Suppressor macrophage (primary cell): ENCODE data around the gene LIMS1.
"Not testable (repeated sequence)": the region's sequence is repeated elsewhere in the genome, so short reads cannot be mapped to it uniquely, and the experiment has no call there.

Experiments
- DNase-seq, 4 experiments: peaks; one replicate each; pipeline ENCODE4 v3.0.0-alpha.2; 2020 to 2022

Gene LIMS1

GRCh38 chr2:108552566-108552965 is 18.3 kb downstream of the LIMS1 start:
- DNase-seq = no peak

- no peak for DNase-seq
Measured at GRCh38 chr2:108553209-108553919, 19.1 kb downstream of the LIMS1 start.

GRCh38 chr2:108554528-108554927 is 20.3 kb downstream of the LIMS1 start:
- no peak for DNase-seq

GRCh38 chr2:108555572-108555971 is 21.3 kb downstream of the LIMS1 start:
- no peak for DNase-seq

GRCh38 chr2:108556581-108556980 is 22.3 kb downstream of the LIMS1 start:
- DNase-seq = not testable (repeated sequence)

- DNase-seq = no peak
Measured at GRCh38 chr2:108560241-108560811, 26.1 kb downstream of the LIMS1 start.

GRCh38 chr2:108560895-108561530 is 26.7 kb downstream of the LIMS1 start:
- DNase-seq = no peak

- no peak for DNase-seq
Measured at GRCh38 chr2:108562274-108562673, 28.0 kb downstream of the LIMS1 start.

- no peak for DNase-seq
Measured at GRCh38 chr2:108564510-108564909, 30.2 kb downstream of the LIMS1 start.

- DNase-seq = no peak
Measured at GRCh38 chr2:108565778-108566375, 31.6 kb downstream of the LIMS1 start.

GRCh38 chr2:108570416-108570815 is 36.1 kb downstream of the LIMS1 start:
- no peak for DNase-seq

GRCh38 chr2:108571286-108571685 is 37.0 kb downstream of the LIMS1 start:
- no peak for DNase-seq

GRCh38 chr2:108573061-108573460 is 38.8 kb downstream of the LIMS1 start:
- DNase-seq = peak in 3 of 4 experiments; percentile 25 to 71 (median 66)

- no peak for DNase-seq
Measured at GRCh38 chr2:108574332-108574731, 40.1 kb downstream of the LIMS1 start.

GRCh38 chr2:108575132-108575966 is 41.1 kb downstream of the LIMS1 start:
- peak in 1 of 4 experiments; percentile 47 for DNase-seq

- no peak for DNase-seq
Measured at GRCh38 chr2:108577099-108577498, 42.8 kb downstream of the LIMS1 start.

GRCh38 chr2:108579623-108580022 is 45.4 kb downstream of the LIMS1 start:
- peak; percentile 46 to 67 (median 61) for DNase-seq

GRCh38 chr2:108580050-108580449 is 45.8 kb downstream of the LIMS1 start:
- peak; percentile 22 to 52 (median 49) for DNase-seq

GRCh38 chr2:108583903-108584520 is 49.7 kb downstream of the LIMS1 start:
- DNase-seq = peak; percentile 82 to 91 (median 86)

GRCh38 chr2:108585436-108585835 is 51.2 kb downstream of the LIMS1 start:
- DNase-seq = peak; percentile 75 to 91 (median 79)

- DNase-seq = no peak
Measured at GRCh38 chr2:108586116-108586515, 51.8 kb downstream of the LIMS1 start.

GRCh38 chr2:108586631-108587030 is 52.4 kb downstream of the LIMS1 start:
- DNase-seq = peak in 1 of 4 experiments; percentile 29
